HUDEP-2 (cell line): ENCODE measurements around the gene AK9.
A peak's percentile ranks its signal among the peaks of the same experiment; 100 is the strongest.
"Not testable (repeated sequence)": the region's sequence is repeated elsewhere in the genome, so short reads cannot be mapped to it uniquely, and the experiment has no call there.

Source experiments
- DNase-seq, 76 experiments: peaks; one replicate each; lab custom pipeline; 2025; ENCODE audit not compliant: unreplicated experiment in 76 of 76; lab: John Stamatoyannopoulos, UW

AK9 gene

DNA sequence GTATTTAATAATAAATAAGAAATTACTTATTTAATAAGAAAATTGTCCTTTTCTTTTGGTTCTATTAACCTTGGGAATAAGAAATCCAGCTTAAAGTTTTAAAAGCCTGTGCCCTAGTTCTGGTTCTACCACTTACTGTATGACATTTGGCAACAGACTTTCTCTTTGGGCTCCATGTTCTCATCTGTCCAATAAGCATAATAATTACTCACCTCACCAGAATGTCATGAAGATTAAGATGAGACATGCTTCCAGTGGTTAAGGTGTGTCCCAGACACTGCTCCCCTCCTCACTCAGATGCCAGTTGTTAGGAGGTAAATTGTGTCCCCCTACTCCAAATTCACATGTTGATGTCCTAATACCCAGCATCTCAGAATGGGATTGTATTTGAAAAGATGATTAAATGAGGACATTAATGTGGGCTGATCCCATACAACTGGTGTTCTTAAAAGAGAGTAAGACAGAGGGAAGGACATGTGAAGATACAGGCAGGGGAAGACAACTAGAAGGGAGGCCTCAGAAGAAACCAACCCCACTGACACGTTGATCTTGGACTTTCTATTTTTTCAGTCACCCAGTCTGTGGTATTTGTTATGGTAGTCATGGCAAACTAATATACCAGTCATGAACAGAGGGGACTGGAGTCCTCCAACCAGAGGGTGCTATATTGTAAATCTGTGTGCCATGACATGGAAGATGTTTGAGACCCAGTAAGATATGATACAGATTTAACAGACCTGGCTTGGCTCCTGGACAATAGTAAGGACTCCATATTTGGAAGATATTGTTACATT, 229.1 kb downstream of the AK9 start:
- no peak for DNase-seq

DNA sequence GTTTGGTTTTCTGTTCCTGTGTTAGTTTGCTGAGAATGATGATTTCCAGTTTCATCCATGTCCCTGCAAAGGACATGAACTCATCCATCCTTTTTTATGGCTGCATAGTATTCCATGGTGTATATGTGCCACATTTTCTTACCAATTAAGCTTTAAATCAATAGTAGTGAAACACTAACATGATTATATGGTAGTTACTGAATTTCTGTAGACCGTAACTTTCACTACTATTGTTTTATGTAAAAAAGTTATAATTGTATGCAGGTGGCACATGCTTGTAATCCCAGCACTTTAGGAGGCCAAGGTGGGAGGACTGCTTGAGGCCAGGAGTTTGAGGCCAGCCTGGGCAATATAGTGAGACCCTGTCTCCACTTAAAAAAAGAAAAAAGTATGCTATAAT, 229.8 kb downstream of the AK9 start:
- not testable (repeated sequence) for DNase-seq

DNA sequence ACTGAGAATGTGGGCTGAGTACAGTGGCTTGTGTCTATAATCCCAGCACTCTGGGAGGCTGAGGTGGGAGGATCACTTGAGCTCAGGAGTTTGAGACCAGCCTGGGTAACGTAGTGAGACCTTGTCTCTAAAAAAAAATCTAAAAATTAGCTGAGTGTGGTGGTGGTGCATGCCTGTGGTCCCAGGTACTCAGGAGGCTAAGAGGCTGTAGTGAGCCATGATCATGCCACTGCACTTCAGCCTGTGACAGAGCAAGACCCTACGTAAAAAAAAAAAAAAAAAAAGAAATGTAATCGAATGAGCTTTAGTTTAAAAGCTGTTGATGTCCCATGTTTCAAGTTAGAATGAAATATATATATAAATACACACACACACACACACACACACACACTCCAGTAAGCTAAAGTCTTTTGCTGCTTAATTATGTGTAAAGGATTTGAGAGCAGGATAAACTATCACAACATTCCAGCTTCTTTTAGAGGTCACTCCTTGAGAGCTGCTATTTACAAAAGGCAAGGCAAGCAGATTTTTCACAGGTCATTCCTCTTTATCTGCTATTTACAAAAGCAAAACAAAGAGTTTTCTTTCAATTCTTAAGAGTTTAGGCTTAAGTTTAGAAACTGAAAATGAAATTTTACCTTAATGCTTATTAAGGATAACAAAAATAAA, 230.7 kb downstream of the AK9 start:
- DNase-seq: no peak

DNA sequence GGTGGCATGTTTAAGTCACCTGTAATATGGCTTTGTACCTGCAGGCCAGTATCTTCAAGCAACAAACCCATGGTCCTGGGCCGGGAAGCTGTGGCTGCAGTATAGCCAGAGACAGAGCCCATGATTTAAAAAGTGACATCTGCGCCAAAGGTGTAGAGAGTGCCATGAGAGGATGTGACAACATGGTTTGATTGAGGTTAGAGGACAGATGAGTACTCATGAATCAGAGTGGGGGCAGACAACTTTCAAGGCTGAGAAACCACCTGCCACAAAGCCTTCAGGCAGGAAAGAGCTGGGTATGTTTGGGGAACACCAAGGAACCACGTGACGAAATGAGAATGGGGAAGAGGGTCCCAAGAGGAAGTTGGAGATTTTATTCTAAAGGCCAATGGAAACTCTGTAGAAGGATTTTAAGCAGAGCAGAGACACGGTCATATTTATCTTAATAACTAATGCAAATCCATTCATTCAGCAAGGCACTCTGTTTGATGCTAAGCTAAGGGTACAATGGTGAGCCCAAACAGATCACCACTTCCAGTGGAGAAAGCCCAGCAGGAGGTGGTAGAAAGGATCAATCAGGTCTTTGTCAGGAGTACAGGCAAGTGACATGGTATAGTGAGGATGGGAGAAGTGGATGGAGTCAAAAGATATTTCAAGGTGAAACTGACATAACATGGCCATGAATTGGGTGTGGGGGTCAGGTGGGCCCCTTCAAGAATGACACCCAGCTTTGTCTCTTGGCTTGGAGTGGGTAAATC, 232.0 kb downstream of the AK9 start:
- DNase-seq: no peak

DNA sequence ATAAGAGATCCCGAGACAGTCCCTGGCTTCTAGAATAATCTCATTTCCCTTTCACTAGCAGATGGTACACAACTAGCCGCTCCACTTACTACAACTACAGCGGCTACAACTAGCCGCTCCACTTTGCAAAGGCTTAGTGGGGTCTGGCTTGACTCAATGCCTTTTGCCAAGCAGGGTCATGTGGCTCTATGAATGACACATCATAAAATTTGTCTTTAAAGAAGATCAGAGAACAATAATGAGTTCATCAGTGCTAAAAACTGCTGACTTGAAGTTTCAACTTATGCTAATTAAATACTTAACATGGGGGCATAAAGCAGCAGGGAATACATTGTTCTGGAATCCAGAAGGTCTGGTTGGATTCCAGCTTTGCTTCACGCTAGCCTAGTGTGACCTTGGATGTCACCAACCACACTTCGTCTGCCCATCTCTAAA, 233.4 kb downstream of the AK9 start:
- DNase-seq: no peak

DNA sequence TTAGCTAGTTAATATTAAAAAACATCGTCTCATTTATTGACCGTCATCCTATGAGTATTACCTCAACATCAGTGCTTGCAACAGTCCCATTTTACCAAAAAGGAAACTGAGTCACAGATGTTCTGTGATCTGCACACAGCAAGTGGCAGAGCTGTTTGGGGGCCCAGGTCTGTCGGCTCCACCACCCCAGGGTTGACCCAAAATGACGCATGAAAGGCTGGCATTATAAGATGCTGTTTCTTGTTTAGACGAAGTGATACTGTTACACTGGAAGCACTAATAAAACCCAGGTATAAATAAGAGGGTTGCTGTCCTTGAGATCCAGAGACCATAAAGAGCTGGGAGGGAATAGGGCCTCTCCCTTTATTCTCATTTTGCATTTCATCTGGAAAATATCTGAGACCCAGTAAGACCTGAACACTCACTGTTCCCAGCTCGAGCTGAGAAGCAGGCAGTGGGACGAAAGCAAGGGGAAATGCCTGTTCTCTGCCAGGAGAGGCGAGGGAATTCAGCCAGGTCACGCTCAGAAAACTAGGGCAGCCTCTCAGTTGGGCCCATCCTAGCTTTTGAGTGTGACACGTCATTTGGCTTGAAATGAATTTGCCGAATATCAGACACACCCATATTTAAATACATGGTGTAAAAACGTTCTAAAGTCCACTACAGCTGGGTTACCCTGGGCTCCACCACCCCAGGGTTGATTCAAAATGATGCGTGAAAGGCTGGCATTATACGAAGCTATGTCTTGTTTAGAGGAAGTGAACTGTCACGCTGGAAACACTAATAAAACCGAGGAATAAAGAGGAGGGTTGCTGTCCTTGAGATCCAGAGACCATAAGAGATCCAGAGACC, 234.1 kb downstream of the AK9 start:
- DNase-seq: peak in 5 of 76 experiments; percentile 12 to 41 (median 22)

DNA sequence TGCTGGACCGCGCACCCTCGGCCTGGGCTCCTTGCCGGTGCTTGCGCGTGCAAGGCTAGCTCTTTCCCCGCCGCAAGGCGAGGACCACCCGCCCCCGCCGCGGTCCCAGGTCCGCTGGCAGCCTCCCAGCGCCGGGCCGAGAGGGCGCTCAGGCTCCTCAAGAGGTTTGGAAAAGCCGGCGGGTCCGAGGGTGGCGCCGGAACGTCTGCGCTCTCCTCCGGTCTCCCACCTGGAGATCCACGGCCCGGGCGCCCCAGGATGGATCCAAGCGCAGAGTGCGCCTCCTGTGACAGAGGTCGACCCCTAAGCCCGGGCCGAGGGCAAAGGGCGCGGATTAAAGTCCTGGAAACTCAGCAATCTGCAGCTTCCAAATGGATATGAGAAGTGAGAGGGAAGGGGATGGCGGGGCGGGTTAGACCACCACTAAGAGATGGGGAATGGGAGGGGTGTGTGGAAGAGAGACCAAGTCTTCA, 234.9 kb downstream of the AK9 start:
- no peak for DNase-seq

DNA sequence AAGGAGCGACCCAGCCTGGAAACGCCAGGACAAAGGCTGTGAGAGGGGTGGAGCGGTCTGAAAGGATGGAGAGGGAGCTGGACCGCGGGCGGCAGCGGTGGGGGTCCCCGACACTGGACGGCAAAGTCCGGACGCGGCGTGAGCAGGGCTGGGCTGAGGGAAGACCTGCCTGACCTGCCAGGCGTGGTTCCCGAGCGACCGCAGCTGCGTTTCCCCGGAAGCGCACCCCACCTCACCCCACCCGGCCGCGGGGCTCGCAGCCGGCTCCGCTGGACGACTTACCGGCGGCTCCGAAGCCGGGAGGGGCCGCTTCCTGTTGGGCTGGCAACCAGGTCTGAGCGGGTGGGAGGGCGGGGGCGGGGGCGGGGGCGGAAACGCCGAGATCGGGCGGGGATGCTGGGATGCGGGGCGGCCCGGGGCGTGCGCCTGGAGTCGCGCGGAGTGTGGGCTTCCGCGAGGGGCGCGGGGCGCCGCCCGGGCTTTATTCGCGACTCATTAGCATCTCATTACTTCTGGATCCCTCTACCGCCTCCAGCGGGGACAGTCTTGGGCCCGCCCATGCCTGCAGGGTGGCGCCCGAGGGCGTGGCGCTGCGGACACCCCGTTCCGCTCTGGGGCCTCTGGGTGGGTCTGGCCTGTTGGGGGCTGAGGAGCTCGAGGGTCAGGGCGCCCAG, 235.4 kb downstream of the AK9 start, which contains the start of gene MICAL1:
TSS of gene MICAL1 (minus strand) at position 336 of the 674 bp plus-strand sequence. CDS start 1,576 bp downstream, outside the sequence.
- DNase-seq: peak in 69 of 76 experiments; percentile 16 to 81 (median 62)

DNA sequence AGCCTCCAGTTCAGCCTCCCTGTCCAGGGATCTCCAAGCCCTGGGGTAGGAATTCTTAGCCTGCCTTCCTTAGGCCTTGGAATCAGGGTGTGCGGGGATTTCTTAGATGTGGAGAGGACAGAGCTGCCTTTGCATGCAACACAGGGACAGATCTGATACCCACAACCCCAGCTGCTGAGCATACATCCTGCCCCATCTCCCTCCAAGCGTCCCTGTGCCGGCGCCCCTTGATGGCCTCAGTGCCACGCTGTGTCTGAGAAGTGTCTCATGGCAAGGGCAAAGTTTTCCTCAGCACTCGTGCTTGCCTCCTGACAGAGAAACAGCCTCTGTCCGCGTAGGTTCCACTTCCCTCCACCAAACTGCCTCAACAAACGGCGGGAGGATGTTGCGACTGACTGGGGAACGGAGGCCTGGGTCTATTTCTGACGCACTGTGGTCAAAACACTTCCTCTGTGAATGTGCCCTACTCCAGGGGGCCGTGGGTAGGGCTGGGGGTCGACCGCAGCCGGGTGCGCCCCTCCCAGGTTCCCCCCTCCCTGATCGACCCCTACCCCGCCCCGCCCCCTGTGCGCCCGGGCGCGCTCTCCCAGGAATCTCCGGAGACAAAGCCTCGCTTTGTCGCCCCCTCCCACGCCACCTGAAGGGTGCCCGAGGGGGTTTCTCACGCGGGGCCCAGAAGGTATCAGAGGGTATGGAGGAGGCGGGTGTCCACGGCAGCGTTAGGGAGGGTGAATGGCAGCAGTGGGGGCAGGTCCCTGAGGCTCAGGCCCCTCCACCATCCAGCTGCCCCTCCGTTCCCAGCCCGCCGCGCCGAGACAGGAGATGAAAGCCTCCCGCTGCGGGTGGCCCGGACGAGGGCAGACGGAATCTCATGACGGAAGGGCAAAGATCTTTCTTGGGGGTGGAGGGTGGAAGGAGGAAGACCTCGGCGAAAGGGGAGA, 236.2 kb downstream of the AK9 start:
- no peak for DNase-seq

DNA sequence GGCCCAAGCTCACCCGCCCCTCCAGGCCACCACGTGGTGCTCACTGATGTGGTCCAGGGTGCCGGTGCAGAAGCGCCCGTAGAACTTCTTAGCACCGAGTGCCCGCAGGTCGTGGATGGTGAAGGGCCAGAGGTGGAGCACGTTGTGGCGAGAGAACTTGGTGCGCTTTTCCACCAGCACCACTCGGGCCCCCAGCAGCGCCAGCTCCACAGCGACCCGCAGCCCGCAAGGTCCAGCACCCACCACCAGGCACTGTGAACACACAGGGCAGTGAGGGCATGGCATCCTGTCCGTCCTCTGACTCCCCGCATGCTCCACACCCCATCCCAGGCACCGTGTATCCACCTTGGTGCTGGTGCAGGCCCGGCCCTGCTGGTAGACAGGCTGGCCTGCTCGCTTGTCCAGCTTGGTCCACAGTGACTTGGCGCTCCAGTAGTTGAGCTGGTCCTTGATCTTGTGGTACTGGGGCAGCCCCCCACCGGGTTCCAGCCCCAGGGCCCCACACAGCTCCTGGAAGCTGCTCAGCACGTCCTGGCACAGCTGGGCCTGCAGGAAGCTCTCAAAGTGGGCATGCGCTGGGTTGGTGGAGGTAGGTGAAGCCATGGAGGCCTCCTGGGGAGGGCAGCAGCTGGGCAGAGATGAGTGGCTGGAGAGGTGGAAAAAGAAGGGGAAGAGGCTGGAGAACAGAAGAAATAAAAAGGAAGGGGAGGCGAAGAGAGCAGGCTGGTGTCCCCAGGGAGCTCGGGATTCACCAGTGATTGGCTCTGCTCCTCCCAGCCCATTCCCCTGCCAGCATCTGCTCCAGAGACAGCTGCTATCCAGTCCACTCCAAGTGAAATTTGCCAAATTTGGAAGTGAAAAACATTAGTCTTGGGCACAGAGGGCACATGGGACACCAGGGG, 237.2 kb downstream of the AK9 start:
- DNase-seq: no peak

DNA sequence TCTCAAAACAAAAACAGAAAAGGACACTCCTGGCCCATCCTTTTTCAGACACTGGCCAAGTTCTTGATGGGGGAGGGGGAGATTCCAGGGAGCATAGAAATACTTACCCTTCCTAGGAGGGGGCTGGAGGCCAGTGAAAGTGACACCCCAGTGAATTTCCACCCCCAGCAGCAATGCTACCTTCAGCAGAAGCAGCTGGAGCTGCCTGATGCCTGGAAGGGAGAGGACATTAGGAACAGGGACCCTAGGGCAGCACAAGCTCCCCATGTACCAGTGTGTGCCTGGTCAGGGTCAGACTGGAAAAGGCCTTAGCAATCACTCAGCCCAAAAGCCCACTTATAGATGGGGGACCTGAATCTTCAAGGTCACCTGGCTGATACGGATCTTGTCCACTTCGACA, 237.8 kb downstream of the AK9 start:
- DNase-seq: no peak

DNA sequence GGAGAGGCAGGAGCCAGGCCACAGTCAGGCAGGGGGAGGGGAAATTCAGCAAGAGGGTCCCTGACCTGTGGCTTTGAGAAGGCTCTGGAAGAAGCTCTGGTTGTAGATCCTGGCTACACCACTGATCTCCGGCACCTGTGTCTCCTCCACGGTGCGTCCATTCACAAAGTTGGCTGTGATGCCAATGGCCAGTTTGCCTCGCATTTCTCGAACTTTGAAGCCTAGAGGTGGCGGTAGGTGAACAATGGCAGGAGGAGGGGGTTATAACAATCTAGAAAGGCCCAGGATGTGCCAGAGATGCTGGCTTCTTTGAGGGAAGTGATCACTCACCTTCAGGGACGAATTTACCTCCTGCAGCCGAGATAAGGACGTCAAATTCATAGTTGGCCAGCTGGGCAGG, 238.8 kb downstream of the AK9 start:
- DNase-seq: no peak

DNA sequence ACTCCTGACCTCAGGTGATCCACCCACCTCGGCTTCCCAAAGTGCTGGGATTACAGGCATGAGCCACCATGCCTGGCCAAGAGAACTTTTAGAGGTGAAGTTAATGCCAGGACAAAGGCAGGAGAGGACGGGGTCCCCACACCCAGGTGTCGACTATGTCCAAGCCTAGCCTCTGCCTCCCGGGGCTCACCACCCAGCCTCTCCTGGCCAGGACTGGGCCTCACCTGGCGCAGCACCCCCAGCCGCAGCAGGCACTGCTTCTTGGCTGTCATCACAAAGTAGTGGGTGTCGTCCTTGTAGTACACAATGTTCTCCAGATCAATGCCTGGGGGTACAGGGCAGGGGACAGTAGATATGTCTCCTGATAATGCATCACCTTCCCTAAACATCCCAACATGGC, 239.6 kb downstream of the AK9 start:
- no peak for DNase-seq

DNA sequence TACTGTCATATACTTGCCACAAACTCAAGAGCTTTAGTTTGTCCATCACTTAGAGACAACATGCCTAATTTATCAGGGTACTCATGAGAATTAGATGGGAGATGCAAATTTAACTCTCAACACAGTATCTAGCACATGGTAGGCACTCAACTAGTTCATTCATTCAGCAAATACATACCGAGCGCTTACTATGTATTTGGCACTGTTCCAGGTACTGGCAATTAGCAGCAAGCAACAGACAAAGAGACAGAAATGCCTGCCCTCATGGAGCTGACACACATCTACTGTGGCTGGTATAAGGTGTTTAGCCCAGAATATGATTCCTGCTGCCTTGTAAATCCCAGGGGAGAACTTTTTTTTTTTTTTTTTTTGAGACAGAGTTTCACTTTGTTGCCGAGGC, 240.2 kb downstream of the AK9 start:
- no peak for DNase-seq

DNA sequence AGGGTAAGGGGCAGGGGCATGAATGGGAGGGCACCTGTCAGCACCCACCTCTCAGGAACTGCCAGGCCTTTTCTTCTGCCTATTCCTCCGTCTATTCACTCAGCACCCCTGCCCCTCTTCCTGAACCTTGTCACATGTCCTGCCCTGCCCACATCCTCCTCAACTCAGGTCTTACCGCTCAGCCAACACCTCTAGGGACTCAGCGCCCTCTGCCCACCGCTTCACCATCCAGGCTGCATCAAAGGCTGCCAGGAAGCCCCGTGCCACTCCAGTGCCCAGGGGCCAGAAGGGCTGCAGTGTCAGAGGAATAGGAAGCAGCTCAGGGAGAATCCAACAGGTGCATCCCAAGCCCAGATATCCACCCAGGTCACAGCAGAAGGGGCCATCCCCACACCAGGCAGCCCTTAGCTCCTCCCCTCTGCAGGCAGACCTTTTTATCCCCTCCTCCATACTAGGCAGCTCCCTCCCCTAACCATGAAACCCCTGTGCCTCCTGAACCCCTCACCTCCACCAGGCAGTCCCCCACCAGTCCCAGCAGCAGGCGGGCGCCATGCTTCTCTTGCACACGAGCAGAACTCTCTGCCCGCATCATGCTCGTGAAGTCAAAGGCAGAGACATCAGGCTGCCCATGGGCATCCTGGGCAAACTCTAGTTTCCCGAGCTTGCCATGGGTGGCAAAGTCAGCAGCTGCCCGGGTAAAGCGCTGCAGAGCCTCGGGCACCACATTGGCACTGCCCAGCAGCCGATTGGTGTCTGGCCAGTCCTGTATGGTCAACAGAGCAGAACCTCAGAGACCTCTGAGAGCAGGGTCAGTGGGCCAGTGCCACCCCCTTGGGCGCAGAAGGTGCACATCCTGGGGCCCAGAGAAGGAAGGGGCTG, 241.0 kb downstream of the AK9 start:
- no peak for DNase-seq

DNA sequence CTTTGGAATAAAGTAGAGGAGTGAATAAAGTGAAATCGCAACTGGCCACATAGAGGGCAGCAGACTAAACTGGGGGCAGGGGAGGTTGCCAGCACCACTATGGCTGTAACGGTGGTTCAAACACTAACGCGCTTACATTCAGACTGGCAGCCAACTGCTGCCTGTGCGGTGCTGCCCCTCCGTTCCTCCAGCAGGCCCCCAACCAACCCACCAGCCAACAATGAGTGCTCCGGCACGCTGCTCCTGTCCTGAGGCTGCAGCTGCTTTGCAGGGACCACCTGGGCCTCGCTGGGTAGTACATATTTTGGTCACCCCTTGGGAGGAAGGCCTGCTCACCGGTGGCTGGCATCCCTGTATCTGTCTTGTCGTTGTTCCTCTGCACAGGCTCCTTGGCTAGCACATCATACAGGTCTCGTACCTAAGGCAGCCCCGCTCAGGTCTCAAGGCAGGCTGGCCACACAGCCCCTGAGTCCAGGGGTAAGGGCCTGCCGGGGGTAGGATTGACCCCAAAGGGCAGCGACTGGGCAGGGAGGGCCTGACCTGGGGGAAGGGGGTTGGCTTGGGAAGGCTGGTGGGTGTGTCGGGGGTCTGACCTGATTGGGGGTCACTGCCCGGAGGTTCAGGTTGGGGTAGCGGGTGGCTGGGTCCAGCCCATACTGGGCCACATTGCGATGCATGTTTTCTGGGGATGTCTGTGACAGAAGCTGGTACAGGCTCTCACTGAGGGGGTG, 241.8 kb downstream of the AK9 start:
- no peak for DNase-seq
